ENCODE measurements around the gene ARMC12.

The ARMC12 gene

GRCh38 chr6:35776364-35777215, 39.8 kb downstream of the ARMC12 start, which contains the start of gene CLPSL2:
Gene CLPSL2 (plus strand): TSS chr6:35776598. CDS start chr6:35776619, 21 bp downstream.
- H3K9me3 ChIP-seq (ENCODE audit: low read length), result no peaks in the 10 kb centered on the region
- no peak within 1 kb of the TSS for H3K9ac ChIP-seq (ENCODE audit: low read length)
- no peaks in the 10 kb centered on the region for H3K79me2 ChIP-seq (ENCODE audit: insufficient read depth, low read length)
- peak within 1 kb of the TSS; percentile 52 for H3K4me3 ChIP-seq (ENCODE audit: low read depth, low read length, poor library complexity, severe bottlenecking)
- TF ChIP-seq CTCF (IDR thresholded peaks at IDR 0.05; ENCODE audit: low read length), result no peak
- no peak for TF ChIP-seq EZH2 (IDR thresholded peaks at IDR 0.05; ENCODE audit: borderline replicate concordance, low read length)
- H3K27me3 ChIP-seq (ENCODE audit: insufficient read depth, low read length), result no peaks in the 10 kb centered on the region
- H3K4me2 ChIP-seq (ENCODE audit: low read length), result peak within 1 kb of the TSS; percentile 60
- H3K4me1 ChIP-seq (ENCODE audit: insufficient read depth, low read length, severe bottlenecking), result peaks cover 8% of the 10 kb centered on the region
- no peak within 1 kb of the TSS for H3K27ac ChIP-seq (ENCODE audit: low read depth, low read length, poor library complexity, severe bottlenecking)
- no peak within 1 kb of the TSS for H2AFZ ChIP-seq (ENCODE audit: low read length)
- H3K9me2 ChIP-seq (ENCODE audit: low read depth, low read length), result no peaks in the 10 kb centered on the region
- no peaks in the 10 kb centered on the region for H3K36me3 ChIP-seq (ENCODE audit: insufficient read depth, low read length)
- no peaks in the 10 kb centered on the region for H4K20me1 ChIP-seq (ENCODE audit: insufficient read depth, low read length)
- H3F3A ChIP-seq (ENCODE audit: insufficient read depth, low read length), result no peaks in the 10 kb centered on the region

GRCh38 chr6:35777356-35778102, 40.7 kb downstream of the ARMC12 start:
- H3K4me2 ChIP-seq (ENCODE audit: low read length), result no peak overlapping the region
- TF ChIP-seq EZH2 (IDR thresholded peaks at IDR 0.05; ENCODE audit: borderline replicate concordance, low read length) (no peak), CTCF (IDR thresholded peaks at IDR 0.05; ENCODE audit: low read length) (no peak)
- H3K36me3 ChIP-seq (ENCODE audit: insufficient read depth, low read length), result no peaks in the 10 kb centered on the region
- H3K9me2 ChIP-seq (ENCODE audit: low read depth, low read length), result no peaks in the 10 kb centered on the region
- peaks cover 8% of the 10 kb centered on the region for H3K4me1 ChIP-seq (ENCODE audit: insufficient read depth, low read length, severe bottlenecking)
- no peak overlapping the region for H2AFZ ChIP-seq (ENCODE audit: low read length)
- no peak overlapping the region for H3K9ac ChIP-seq (ENCODE audit: low read length)
- H3K4me3 ChIP-seq (ENCODE audit: low read depth, low read length, poor library complexity, severe bottlenecking), result no peak overlapping the region
- no peaks in the 10 kb centered on the region for H3K79me2 ChIP-seq (ENCODE audit: insufficient read depth, low read length)
- no peaks in the 10 kb centered on the region for H3K27me3 ChIP-seq (ENCODE audit: insufficient read depth, low read length)
- H3K27ac ChIP-seq (ENCODE audit: low read depth, low read length, poor library complexity, severe bottlenecking), result no peak overlapping the region
- H3K9me3 ChIP-seq (ENCODE audit: low read length), result no peaks in the 10 kb centered on the region
- H4K20me1 ChIP-seq (ENCODE audit: insufficient read depth, low read length), result no peaks in the 10 kb centered on the region
- no peaks in the 10 kb centered on the region for H3F3A ChIP-seq (ENCODE audit: insufficient read depth, low read length)

- H3K27me3 ChIP-seq (ENCODE audit: insufficient read depth, low read length), result no peaks in the 10 kb centered on the region
- H3K79me2 ChIP-seq (ENCODE audit: insufficient read depth, low read length), result no peaks in the 10 kb centered on the region
- no peak overlapping the region for H3K4me2 ChIP-seq (ENCODE audit: low read length)
- no peak overlapping the region for H2AFZ ChIP-seq (ENCODE audit: low read length)
- H3K4me1 ChIP-seq (ENCODE audit: insufficient read depth, low read length, severe bottlenecking), result peaks cover 8% of the 10 kb centered on the region
- TF ChIP-seq CTCF (IDR thresholded peaks at IDR 0.05; ENCODE audit: low read length) (no peak), EZH2 (IDR thresholded peaks at IDR 0.05; ENCODE audit: borderline replicate concordance, low read length) (no peak)
- H3K4me3 ChIP-seq (ENCODE audit: low read depth, low read length, poor library complexity, severe bottlenecking), result no peak overlapping the region
- H3K9me3 ChIP-seq (ENCODE audit: low read length), result no peaks in the 10 kb centered on the region
- H3K36me3 ChIP-seq (ENCODE audit: insufficient read depth, low read length), result no peaks in the 10 kb centered on the region
- no peaks in the 10 kb centered on the region for H3F3A ChIP-seq (ENCODE audit: insufficient read depth, low read length)
- no peaks in the 10 kb centered on the region for H3K9me2 ChIP-seq (ENCODE audit: low read depth, low read length)
- no peak overlapping the region for H3K9ac ChIP-seq (ENCODE audit: low read length)
- no peak overlapping the region for H3K27ac ChIP-seq (ENCODE audit: low read depth, low read length, poor library complexity, severe bottlenecking)
- H4K20me1 ChIP-seq (ENCODE audit: insufficient read depth, low read length), result no peaks in the 10 kb centered on the region
Measured at GRCh38 chr6:35778437-35778836, 41.6 kb downstream of the ARMC12 start.
